ENCODE measurements around the gene TLE4.

- no peak for TF ChIP-seq MAX (IDR thresholded peaks at IDR 0.05)
- TF ChIP-seq, protein P1, sequence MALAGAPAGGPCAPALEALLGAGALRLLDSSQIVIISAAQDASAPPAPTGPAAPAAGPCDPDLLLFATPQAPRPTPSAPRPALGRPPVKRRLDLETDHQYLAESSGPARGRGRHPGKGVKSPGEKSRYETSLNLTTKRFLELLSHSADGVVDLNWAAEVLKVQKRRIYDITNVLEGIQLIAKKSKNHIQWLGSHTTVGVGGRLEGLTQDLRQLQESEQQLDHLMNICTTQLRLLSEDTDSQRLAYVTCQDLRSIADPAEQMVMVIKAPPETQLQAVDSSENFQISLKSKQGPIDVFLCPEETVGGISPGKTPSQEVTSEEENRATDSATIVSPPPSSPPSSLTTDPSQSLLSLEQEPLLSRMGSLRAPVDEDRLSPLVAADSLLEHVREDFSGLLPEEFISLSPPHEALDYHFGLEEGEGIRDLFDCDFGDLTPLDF (CRISPR knock-in tag; IDR thresholded peaks at IDR 0.05): no peak
- no peak for TF ChIP-seq HNF4A (CRISPR knock-in tag; IDR thresholded peaks at IDR 0.05)
- no peak for TF ChIP-seq TEAD3 (CRISPR knock-in tag; optimal IDR thresholded peaks at IDR 0.05; ENCODE audit: borderline replicate concordance)
- TF ChIP-seq TRIM24 (CRISPR knock-in tag; IDR thresholded peaks at IDR 0.05): no peak
- TF ChIP-seq MAFG (CRISPR knock-in tag; IDR thresholded peaks at IDR 0.05): no peak
- TF ChIP-seq ZNF792 (CRISPR knock-in tag; IDR thresholded peaks at IDR 0.05): no peak
- TF ChIP-seq RAD21 (CRISPR knock-in tag; IDR thresholded peaks at IDR 0.05): no peak
- no peak for TF ChIP-seq PHF21A (CRISPR knock-in tag; IDR thresholded peaks at IDR 0.05)
- no peak for TF ChIP-seq GMEB1 (CRISPR knock-in tag; IDR thresholded peaks at IDR 0.05; ENCODE audit: borderline replicate concordance)
- TF ChIP-seq ZSCAN29 (CRISPR knock-in tag; conservative IDR thresholded peaks at IDR 0.05): no peak
- TF ChIP-seq HNRNPH1 (optimal IDR thresholded peaks at IDR 0.05; ENCODE audit: low read depth, low read length): no peak
Measured at GRCh38 chr9:79574781-79575180, 3.0 kb downstream of the TLE4 start.

Measured in HepG2 (cell line).